ENCODE measurements around the gene SLCO1A2. TPM values are rescaled to one million over a fixed set of nuclear protein-coding genes. Genes with fewer than 3 reads are reported as not detected.

Gene SLCO1A2
- total RNA-seq, 6 experiments from 2014 or later, result 0.06 to 19.8 (median 3.2) TPM; not detected in 1

DNA sequence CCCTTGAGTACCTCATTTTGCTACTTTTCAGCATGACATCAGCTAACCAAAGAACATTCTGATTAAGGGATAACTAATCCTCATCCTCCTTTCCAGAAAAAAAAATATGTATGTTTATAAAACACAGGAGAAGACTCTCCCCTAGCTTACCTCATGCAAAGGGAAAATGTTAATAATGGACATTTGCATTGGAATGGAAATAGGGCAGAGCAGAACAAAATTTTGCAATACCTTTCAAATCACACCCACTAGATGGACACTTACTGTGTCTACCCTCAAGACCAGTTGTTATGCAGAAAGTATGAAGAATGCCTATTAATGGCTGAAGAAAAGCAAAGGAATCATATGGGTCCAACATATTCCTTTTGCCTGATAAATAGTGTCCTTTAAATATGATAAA lies 8.9 kb upstream of the SLCO1A2 start:
- Histone ChIP-seq H3K36me3 (no peaks in the 10 kb centered on the region), H3K27ac (no peak overlapping the region), H3K9me3 (no peaks in the 10 kb centered on the region), H3K4me3 (no peak overlapping the region), H3K27me3 (no peaks in the 10 kb centered on the region), H3K4me1 (peaks cover 0 to 6% (median 0%) of the 10 kb centered on the region in 4 donors)
- DNase-seq (no peak), ATAC-seq (no peak)
- TF ChIP-seq POLR2A (IDR thresholded peaks at IDR 0.05), result no peak
- TF ChIP-seq, protein P1, sequence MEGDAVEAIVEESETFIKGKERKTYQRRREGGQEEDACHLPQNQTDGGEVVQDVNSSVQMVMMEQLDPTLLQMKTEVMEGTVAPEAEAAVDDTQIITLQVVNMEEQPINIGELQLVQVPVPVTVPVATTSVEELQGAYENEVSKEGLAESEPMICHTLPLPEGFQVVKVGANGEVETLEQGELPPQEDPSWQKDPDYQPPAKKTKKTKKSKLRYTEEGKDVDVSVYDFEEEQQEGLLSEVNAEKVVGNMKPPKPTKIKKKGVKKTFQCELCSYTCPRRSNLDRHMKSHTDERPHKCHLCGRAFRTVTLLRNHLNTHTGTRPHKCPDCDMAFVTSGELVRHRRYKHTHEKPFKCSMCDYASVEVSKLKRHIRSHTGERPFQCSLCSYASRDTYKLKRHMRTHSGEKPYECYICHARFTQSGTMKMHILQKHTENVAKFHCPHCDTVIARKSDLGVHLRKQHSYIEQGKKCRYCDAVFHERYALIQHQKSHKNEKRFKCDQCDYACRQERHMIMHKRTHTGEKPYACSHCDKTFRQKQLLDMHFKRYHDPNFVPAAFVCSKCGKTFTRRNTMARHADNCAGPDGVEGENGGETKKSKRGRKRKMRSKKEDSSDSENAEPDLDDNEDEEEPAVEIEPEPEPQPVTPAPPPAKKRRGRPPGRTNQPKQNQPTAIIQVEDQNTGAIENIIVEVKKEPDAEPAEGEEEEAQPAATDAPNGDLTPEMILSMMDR (IDR thresholded peaks at IDR 0.05), result no peak
- intact Hi-C loops (cut with DNase I), result no loop called here

DNA sequence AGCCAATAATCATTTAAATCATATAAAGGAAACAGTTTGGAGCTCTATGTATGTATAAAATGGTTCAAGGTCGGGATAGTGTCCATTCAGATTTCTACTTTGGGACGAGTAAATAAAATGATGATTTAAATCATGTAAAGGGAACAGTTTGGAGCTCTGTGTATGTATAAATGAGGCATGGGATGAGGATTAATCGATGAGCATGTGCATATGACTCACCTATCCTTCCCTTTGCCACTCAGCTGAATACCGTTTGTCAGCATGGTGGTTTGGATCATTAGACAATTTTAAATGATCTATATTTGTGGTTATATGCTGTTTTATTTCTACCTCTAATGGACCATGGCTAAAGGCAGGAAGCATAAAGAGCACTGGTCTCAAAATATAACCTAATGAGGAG lies 7.1 kb upstream of the SLCO1A2 start:
- DNase-seq, result no peak
- no peaks in the 10 kb centered on the region for H3K27me3 ChIP-seq
- H3K4me1 ChIP-seq, result peaks cover 0 to 6% (median 3%) of the 10 kb centered on the region in 4 donors
- 79% methylated on average over 4 of the region's 4 CpGs for WGBS (ENCODE audit: insufficient coverage, low coverage, low lambda C conversion rate, missing lambda C conversion rate)
- H3K27ac ChIP-seq, result no peak overlapping the region
- ATAC-seq, result no peak
- H3K9me3 ChIP-seq, result no peaks in the 10 kb centered on the region
- no peak overlapping the region for H3K4me3 ChIP-seq
- TF ChIP-seq, protein P1 (IDR thresholded peaks at IDR 0.05), result no peak
- TF ChIP-seq POLR2A (IDR thresholded peaks at IDR 0.05), result no peak
- H3K36me3 ChIP-seq, result no peaks in the 10 kb centered on the region
- intact Hi-C loops (cut with DNase I), result no loop called here

DNA sequence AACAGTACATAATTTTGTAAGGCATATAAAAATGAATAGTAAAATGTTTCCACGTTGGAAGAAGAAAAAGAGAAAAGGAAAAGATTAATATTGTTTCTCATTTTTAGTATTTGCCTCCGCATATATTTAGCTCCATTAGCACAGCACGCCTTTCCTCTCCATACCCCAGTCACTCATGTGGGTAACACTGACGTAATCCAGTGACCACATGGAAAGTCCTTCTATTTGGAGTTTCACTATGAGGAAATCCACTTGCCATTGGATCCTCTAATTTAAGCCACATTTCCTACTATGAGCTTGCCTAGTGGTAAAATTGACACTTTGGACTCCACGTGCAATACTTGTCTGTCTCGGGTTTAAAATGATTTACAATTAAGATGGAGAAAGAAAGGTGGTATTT lies 5.7 kb upstream of the SLCO1A2 start:
- ATAC-seq, result no peak
- intact Hi-C loops (cut with DNase I), result no loop called here

DNA sequence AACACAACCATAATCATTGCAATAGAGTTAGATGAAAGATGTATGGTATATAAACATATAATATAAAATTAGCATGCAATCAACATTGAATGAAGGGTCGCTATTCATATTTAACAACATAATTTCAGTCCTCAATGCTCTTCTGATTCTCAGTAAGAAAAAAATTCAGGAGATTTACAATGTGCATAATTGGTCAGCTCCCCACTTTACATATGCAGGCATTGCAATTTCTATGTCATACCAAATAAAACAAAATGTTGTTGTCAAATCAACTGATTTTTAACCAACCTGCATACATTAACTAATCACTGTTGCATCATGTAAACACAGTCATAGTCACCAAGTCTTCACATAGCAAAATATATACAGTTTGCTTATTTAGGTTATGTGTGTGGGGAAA lies 5.2 kb upstream of the SLCO1A2 start:
- peaks cover 0 to 23% (median 10%) of the 10 kb centered on the region in 4 donors for H3K4me1 ChIP-seq
- 93% methylated on average over 1 of the region's 1 CpG for WGBS (ENCODE audit: insufficient coverage, low coverage, low lambda C conversion rate, missing lambda C conversion rate)
- no peaks in the 10 kb centered on the region for H3K36me3 ChIP-seq
- H3K4me3 ChIP-seq, result no peak overlapping the region
- H3K27ac ChIP-seq, result no peak overlapping the region
- ATAC-seq (no peak), DNase-seq (no peak)
- H3K9me3 ChIP-seq, result no peaks in the 10 kb centered on the region
- intact Hi-C loops (cut with DNase I), result no loop called here
- no peak for TF ChIP-seq POLR2A (IDR thresholded peaks at IDR 0.05)
- TF ChIP-seq, protein P1 (IDR thresholded peaks at IDR 0.05), result no peak
- H3K27me3 ChIP-seq, result no peaks in the 10 kb centered on the region

More for the DNA sequence above, 5.7 kb upstream of the SLCO1A2 start:
- no peak for TF ChIP-seq POLR2A (IDR thresholded peaks at IDR 0.05)
- TF ChIP-seq, protein P1 (IDR thresholded peaks at IDR 0.05), result no peak
- 71% methylated on average over 6 of the region's 6 CpGs for WGBS (ENCODE audit: insufficient coverage, low coverage, low lambda C conversion rate, missing lambda C conversion rate)
- Histone ChIP-seq H3K9me3 (no peaks in the 10 kb centered on the region), H3K36me3 (no peaks in the 10 kb centered on the region), H3K4me1 (peaks cover 0 to 19% (median 9%) of the 10 kb centered on the region in 4 donors), H3K4me3 (no peak overlapping the region), H3K27ac (no peak overlapping the region), H3K27me3 (no peaks in the 10 kb centered on the region)
- DNase-seq, result no peak

Measured in right lobe of liver (tissue), 6 donors.